PFSK-1 (cell line): ENCODE measurements around the gene STAT6.

Source experiments
- POLR2AphosphoS5 ChIP-seq: IDR thresholded peaks from 2 replicates; pipeline ENCODE4 v1.6.1; 2012; ENCODE audit warnings: low read depth, mild to moderate bottlenecking, control low read depth, low read length, moderate library complexity
- TAF1 ChIP-seq: IDR thresholded peaks from 2 replicates; pipeline ENCODE4 v1.6.1; 2012; ENCODE audit warnings: low read length, control low read depth, borderline replicate concordance; ENCODE audit not compliant: insufficient read depth
- TF ChIP-seq, protein P1 (sequence below), 2 experiments: IDR thresholded peaks; 2 replicates each; pipeline versions ENCODE4 v1.6.1 to v1.8.0; 2011 to 2012; ENCODE audit warnings: low read depth in 2 of 2, low read length in 2 of 2, control low read depth in 1 of 2, inconsistent platforms in 1 of 2, mild to moderate bottlenecking in 1 of 2, moderate library complexity in 1 of 2; ENCODE audit not compliant: insufficient read depth in 1 of 2

DNA sequence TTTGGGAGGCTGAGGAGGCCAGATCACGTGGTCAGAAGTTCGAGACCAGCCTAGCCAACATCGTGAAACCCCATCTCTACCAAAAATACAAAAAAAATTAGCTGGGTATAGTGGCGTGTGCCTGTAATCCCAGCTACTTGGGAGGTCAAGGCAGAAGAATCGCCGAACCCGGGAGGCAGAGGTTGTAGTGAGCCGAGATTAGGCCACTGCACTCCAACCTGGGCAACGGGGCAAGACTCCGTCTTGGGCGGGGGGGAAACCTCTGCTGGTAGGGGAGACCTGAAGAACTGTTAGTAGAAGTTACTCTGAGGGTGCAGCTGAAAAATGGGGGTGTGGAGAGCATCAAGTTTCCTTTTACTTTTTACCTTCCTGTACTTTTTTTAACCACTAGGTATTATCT lies 14.9 kb upstream of the STAT6 start:
- TF ChIP-seq, protein P1, sequence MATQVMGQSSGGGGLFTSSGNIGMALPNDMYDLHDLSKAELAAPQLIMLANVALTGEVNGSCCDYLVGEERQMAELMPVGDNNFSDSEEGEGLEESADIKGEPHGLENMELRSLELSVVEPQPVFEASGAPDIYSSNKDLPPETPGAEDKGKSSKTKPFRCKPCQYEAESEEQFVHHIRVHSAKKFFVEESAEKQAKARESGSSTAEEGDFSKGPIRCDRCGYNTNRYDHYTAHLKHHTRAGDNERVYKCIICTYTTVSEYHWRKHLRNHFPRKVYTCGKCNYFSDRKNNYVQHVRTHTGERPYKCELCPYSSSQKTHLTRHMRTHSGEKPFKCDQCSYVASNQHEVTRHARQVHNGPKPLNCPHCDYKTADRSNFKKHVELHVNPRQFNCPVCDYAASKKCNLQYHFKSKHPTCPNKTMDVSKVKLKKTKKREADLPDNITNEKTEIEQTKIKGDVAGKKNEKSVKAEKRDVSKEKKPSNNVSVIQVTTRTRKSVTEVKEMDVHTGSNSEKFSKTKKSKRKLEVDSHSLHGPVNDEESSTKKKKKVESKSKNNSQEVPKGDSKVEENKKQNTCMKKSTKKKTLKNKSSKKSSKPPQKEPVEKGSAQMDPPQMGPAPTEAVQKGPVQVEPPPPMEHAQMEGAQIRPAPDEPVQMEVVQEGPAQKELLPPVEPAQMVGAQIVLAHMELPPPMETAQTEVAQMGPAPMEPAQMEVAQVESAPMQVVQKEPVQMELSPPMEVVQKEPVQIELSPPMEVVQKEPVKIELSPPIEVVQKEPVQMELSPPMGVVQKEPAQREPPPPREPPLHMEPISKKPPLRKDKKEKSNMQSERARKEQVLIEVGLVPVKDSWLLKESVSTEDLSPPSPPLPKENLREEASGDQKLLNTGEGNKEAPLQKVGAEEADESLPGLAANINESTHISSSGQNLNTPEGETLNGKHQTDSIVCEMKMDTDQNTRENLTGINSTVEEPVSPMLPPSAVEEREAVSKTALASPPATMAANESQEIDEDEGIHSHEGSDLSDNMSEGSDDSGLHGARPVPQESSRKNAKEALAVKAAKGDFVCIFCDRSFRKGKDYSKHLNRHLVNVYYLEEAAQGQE (IDR thresholded peaks at IDR 0.05; ENCODE audit: insufficient read depth in 1 of 2, low read depth in 2 of 2, low read length in 2 of 2): no peak
- TF ChIP-seq TAF1 (no peak), POLR2AphosphoS5 (no peak)
